Ovary (tissue), 9 donors: ENCODE data around the gene EID3. TPM values are rescaled to one million over a fixed set of nuclear protein-coding genes. Genes with fewer than 3 reads are reported as not detected.
A peak's percentile ranks its signal among the peaks of the same experiment; 100 is the strongest.

Experiments
- DNase-seq, 5 donors: peaks; one replicate each; pipeline ENCODE4 v3.0.0-alpha.2; 2019 to 2020
- H3K27ac ChIP-seq, 2 donors: fragments of 200-600 bp; one replicate each; pipeline versions ENCODE4 v1.5.1 to v1.8.0; 2019 to 2022
- H3K27me3 ChIP-seq: fragments of 200-600 bp; one replicate; pipeline ENCODE4 v1.8.0; 2022
- H3K36me3 ChIP-seq: fragments of 200-600 bp; sonication (generic); one replicate; pipeline ENCODE4 v1.5.1; 2019
- H3K4me1 ChIP-seq: one replicate; pipeline ENCODE4 v1.8.1; 2013; ENCODE audit warnings: mild to moderate bottlenecking, moderate library complexity; ENCODE audit not compliant: insufficient read depth
- H3K4me3 ChIP-seq: fragments of 200-600 bp; sonication (generic); one replicate; pipeline ENCODE4 v1.5.1; 2017
- H3K9me3 ChIP-seq, 2 donors: fragments of 200-600 bp in 1 of 2; sonication (generic) in 1 of 2; one replicate each; pipeline versions ENCODE4 v1.5.1 to v1.8.1; 2013 to 2019; ENCODE audit warnings: mild to moderate bottlenecking in 1 of 2, moderate library complexity in 1 of 2
- CTCF ChIP-seq, 3 donors: fragments of 450-650 bp in 2 of 3; fragments of 200-600 bp in 1 of 3; IDR thresholded peaks; one replicate each; pipeline versions ENCODE4 v1.5.1 to v1.8.0; 2016 to 2022; ENCODE audit warnings: antibody characterized with exemption in 3 of 3, mild to moderate bottlenecking in 1 of 3
- EP300 ChIP-seq: sonication (generic); formaldehyde crosslinking; IDR thresholded peaks from one replicate; pipeline ENCODE4 v1.6.1; 2017; ENCODE audit warnings: antibody characterized with exemption
- POLR2A ChIP-seq: fragments of 450-650 bp; IDR thresholded peaks from one replicate; pipeline ENCODE4 v1.6.1; 2017; ENCODE audit warnings: antibody characterized with exemption, mild to moderate bottlenecking, moderate library complexity
- WGBS, 3 donors: extraction: QIAGEN DNeasy Blood & Tissue Kit in 1 of 3; methylation state at CpG; one replicate each; pipeline versions ENCODE4 v1.1.5 to v1.1.7; 2013 to 2017; 5-methylcytosine and 5-hydroxymethylcytosine counted together
- intact Hi-C, 4 donors: fragments of 100-400 bp; cut with DNase I; formaldehyde crosslinking; loops; one replicate each; pipeline versions ENCODE4 v1.11.0 to v1.15.1; 2022 to 2023
- polyA plus RNA-seq, 2 donors: library from polyadenylated mRNA; stranded (reverse); fragments of 200-250 nt in 1 of 2; fragments of 350-450 nt in 1 of 2; fragmentation: Illumina TruSeq in 1 of 2; extraction: RNeasy Lipid Tissue Mini Kit (QIAGEN cat#74804) in 1 of 2; gene quantifications; one replicate each; pipeline ENCODE4 v1.2.3, GENCODE V29; 2013 to 2014
- total RNA-seq, 7 donors: library from RNA; depleted of rRNA in 2 of 7; stranded (reverse); fragments of >200 nt in 2 of 7; fragmentation: NEBNext Ultra II Directional in 3 of 7; extraction: Animal tissue kit (Norgen Biotek cat#: 25700) in 3 of 7; gene quantifications; one replicate each; pipeline versions ENCODE4 v1.1.0 to v1.2.4, GENCODE V29; 2016 to 2023
- donor health status: DM: no; HTN: no; CAD: no; lungs with moderate emphysema.
- donor health status: DM: no; HTN: no; CAD: no.
- donor health status: Bipolar disorder and iron deficiency.
- donor health status: DM: yes; HTN: yes; CAD: no.
- donor health status: DM: no; HTN: no; CAD: no.
- donor health status: DM: yes; HTN: yes; CAD: no.

The EID3 gene
- total and polyA plus RNA-seq, 9 donors, result 3.0 to 23.4 (median 6.2) TPM

- intact Hi-C loops, result no loop called here
- peaks cover 13% of the 10 kb centered on the region for H3K4me1 ChIP-seq
- no peaks in the 10 kb centered on the region for H3K36me3 ChIP-seq
- 32 to 59% (median 38%) methylated on average over 7 of the region's 7 CpGs for WGBS, 3 donors
- no peak for DNase-seq
- H3K9me3 ChIP-seq, result no peaks in the 10 kb centered on the region
- H3K4me3 ChIP-seq, result no peak overlapping the region
- no peak for TF ChIP-seq CTCF (IDR thresholded peaks at IDR 0.05)
- TF ChIP-seq EP300, result no peak
- no peak for TF ChIP-seq POLR2A
- H3K27me3 ChIP-seq, result no peaks in the 10 kb centered on the region
- peak overlapping the region in 1 of 2 donors; percentile 56 for H3K27ac ChIP-seq
These were observed 41.9 kb downstream of the EID3 start for GRCh38 chr12:104345234-104346066.

GRCh38 chr12:104347374-104348075 lies 44.0 kb downstream of the EID3 start:
- Histone ChIP-seq H3K4me3 (no peak overlapping the region), H3K36me3 (no peaks in the 10 kb centered on the region), H3K4me1 (peaks cover 13% of the 10 kb centered on the region), H3K27ac (no peak overlapping the region), H3K9me3 (no peaks in the 10 kb centered on the region), H3K27me3 (no peaks in the 10 kb centered on the region)
- TF ChIP-seq POLR2A, result no peak
- no peak for TF ChIP-seq EP300
- TF ChIP-seq CTCF (IDR thresholded peaks at IDR 0.05), result no peak
- no peak for DNase-seq
- intact Hi-C loops, result no loop called here
- WGBS, 3 donors, result 79 to 84% (median 83%) methylated on average over 5 of the region's 5 CpGs

GRCh38 chr12:104348283-104348993 lies 44.9 kb downstream of the EID3 start:
- H3K27me3 ChIP-seq, result no peaks in the 10 kb centered on the region
- H3K9me3 ChIP-seq, result no peaks in the 10 kb centered on the region
- no peak for TF ChIP-seq EP300
- TF ChIP-seq CTCF (IDR thresholded peaks at IDR 0.05), result no peak
- no peaks in the 10 kb centered on the region for H3K36me3 ChIP-seq
- intact Hi-C loops, result no loop called here
- no peak overlapping the region for H3K27ac ChIP-seq
- no peak overlapping the region for H3K4me3 ChIP-seq
- WGBS, 3 donors, result 87 to 97% (median 95%) methylated on average over 11 of the region's 11 CpGs
- DNase-seq, result no peak
- H3K4me1 ChIP-seq, result peaks cover 7% of the 10 kb centered on the region

- no peaks in the 10 kb centered on the region for H3K36me3 ChIP-seq
These were observed 45.5 kb downstream of the EID3 start for GRCh38 chr12:104348994-104349494.

More at GRCh38 chr12:104348994-104349494, 45.5 kb downstream of the EID3 start:
- H3K27me3 ChIP-seq, result no peaks in the 10 kb centered on the region
- H3K27ac ChIP-seq, result no peak overlapping the region
- intact Hi-C loops, result no loop called here
- WGBS, 3 donors, result 95 to 97% (median 95%) methylated on average over 2 of the region's 2 CpGs
- no peak overlapping the region for H3K4me3 ChIP-seq
- H3K4me1 ChIP-seq, result peaks cover 7% of the 10 kb centered on the region
- DNase-seq, result no peak
- no peaks in the 10 kb centered on the region for H3K9me3 ChIP-seq
- TF ChIP-seq CTCF (IDR thresholded peaks at IDR 0.05) (no peak), POLR2A (no peak), EP300 (no peak)
